Neural cell (in vitro differentiated cells): ENCODE results near the gene CYP3A4. TPM values are rescaled to one million over a fixed set of nuclear protein-coding genes. Genes with fewer than 3 reads are reported as not detected.

Experiments
- H2AFZ ChIP-seq: fragments of 200-600, 300-800 bp; sonication (generic), shearing (Covaris generic); 2 replicates; pipeline ENCODE4 v1.6.0; 2014; ENCODE audit warnings: low read depth, mild to moderate bottlenecking, antibody characterized with exemption, low read length, moderate library complexity
- H3F3A ChIP-seq: fragments of 200-600 bp; shearing (Covaris generic); 2 replicates; pipeline ENCODE4 v1.6.1; 2016; ENCODE audit warnings: mild to moderate bottlenecking, moderate library complexity, mixed read lengths, antibody characterized with exemption, low read length; ENCODE audit not compliant: insufficient read depth, poor library complexity, severe bottlenecking
- H3K27ac ChIP-seq: fragments of 200-600, 300-800 bp; sonication (generic), shearing (Covaris generic); 2 replicates; pipeline ENCODE4 v1.5.1; 2014; ENCODE audit warnings: mild to moderate bottlenecking, low read length, moderate library complexity
- H3K27me3 ChIP-seq: fragments of 300-800, 200-600 bp; sonication (generic), shearing (Covaris generic); 2 replicates; pipeline ENCODE4 v1.6.0; 2014; ENCODE audit warnings: mild to moderate bottlenecking, low read depth, low read length, moderate library complexity; ENCODE audit not compliant: insufficient read depth
- H3K36me3 ChIP-seq: fragments of 300-800, 200-600 bp; sonication (generic), shearing (Covaris generic); 2 replicates; pipeline ENCODE4 v1.5.1; 2014; ENCODE audit warnings: mild to moderate bottlenecking, antibody characterized with exemption, low read length, moderate library complexity; ENCODE audit not compliant: insufficient read depth
- H3K4me2 ChIP-seq: fragments of 300-800, 200-600 bp; sonication (generic), shearing (Covaris generic); 2 replicates; pipeline ENCODE4 v1.6.0; 2014; ENCODE audit warnings: mild to moderate bottlenecking, low read length
- H3K4me3 ChIP-seq: fragments of 300-800, 200-600 bp; sonication (generic), shearing (Covaris generic); 2 replicates; pipeline ENCODE4 v1.5.1; 2014; ENCODE audit warnings: mild to moderate bottlenecking, low read length, moderate library complexity
- H3K79me2 ChIP-seq: fragments of 200-600 bp; shearing (Covaris generic); replicated peaks from 2 replicates; pipeline ENCODE4 v1.6.0; 2014; ENCODE audit warnings: mild to moderate bottlenecking, low read length, moderate library complexity; ENCODE audit not compliant: insufficient read depth
- H3K9ac ChIP-seq: fragments of 300-800, 200-600 bp; sonication (generic), shearing (Covaris generic); 2 replicates; pipeline ENCODE4 v1.6.1; 2016; ENCODE audit warnings: mild to moderate bottlenecking, low read length, mixed read lengths
- H3K9me2 ChIP-seq: fragments of 200-600 bp; shearing (Covaris generic); 2 replicates; pipeline ENCODE4 v1.6.1; 2016; ENCODE audit warnings: mild to moderate bottlenecking, low read length, mixed read lengths; ENCODE audit not compliant: insufficient read depth
- H3K9me3 ChIP-seq: fragments of 200-600, 300-800 bp; sonication (generic), shearing (Covaris generic); 2 replicates; pipeline ENCODE4 v1.6.1; 2016; ENCODE audit warnings: mild to moderate bottlenecking, mixed run types, low read length, moderate library complexity, mixed read lengths
- H4K20me1 ChIP-seq: fragments of 200-600 bp; shearing (Covaris generic); 2 replicates; pipeline ENCODE4 v1.6.1; 2016; ENCODE audit warnings: mild to moderate bottlenecking, mixed run types; ENCODE audit not compliant: insufficient read depth
- EP300 ChIP-seq: fragments of 450-650 bp; conservative IDR thresholded peaks from 2 replicates; pipeline ENCODE4 v1.6.1; 2014; ENCODE audit warnings: antibody characterized with exemption, mild to moderate bottlenecking, moderate library complexity; ENCODE audit not compliant: poor library complexity, severe bottlenecking
- EZH2 ChIP-seq: fragments of 200-600, 300-800 bp; shearing (Covaris generic), sonication (generic); IDR thresholded peaks from 2 replicates; pipeline ENCODE4 v1.6.1; 2014; ENCODE audit warnings: antibody characterized with exemption, low read length, borderline replicate concordance, mild to moderate bottlenecking; ENCODE audit not compliant: insufficient read depth, poor library complexity, severe bottlenecking
- MXI1 ChIP-seq: fragments of 450-650 bp; conservative IDR thresholded peaks from 2 replicates; pipeline ENCODE4 v1.6.1; 2014; ENCODE audit warnings: antibody characterized with exemption, mild to moderate bottlenecking; ENCODE audit not compliant: poor library complexity, severe bottlenecking
- POLR2AphosphoS5 ChIP-seq: IDR thresholded peaks from 2 replicates; pipeline ENCODE4 v1.6.1; 2012
- RAD21 ChIP-seq: fragments of 450-650 bp; conservative IDR thresholded peaks from 2 replicates; pipeline ENCODE4 v1.6.1; 2014; ENCODE audit warnings: antibody characterized with exemption, mild to moderate bottlenecking, moderate library complexity
- SMC3 ChIP-seq: fragments of 450-650 bp; conservative IDR thresholded peaks from 2 replicates; pipeline ENCODE4 v1.6.1; 2014; ENCODE audit warnings: antibody characterized with exemption, mild to moderate bottlenecking, moderate library complexity; ENCODE audit not compliant: poor library complexity
- TAF1 ChIP-seq: IDR thresholded peaks from 2 replicates; pipeline ENCODE4 v1.6.1; 2012; ENCODE audit warnings: low read depth
- polyA plus RNA-seq: library from polyadenylated mRNA; depleted of rRNA; stranded (reverse); fragments of >200 nt; gene quantifications from 2 replicates; pipeline ENCODE4 v1.2.3, GENCODE V29; 2014
- TF ChIP-seq, protein P1 (sequence below): IDR thresholded peaks from 2 replicates; pipeline ENCODE4 v1.6.1; 2012; ENCODE audit warnings: borderline replicate concordance
- TF ChIP-seq, protein P2 (sequence below): fragments of 450-650 bp; IDR thresholded peaks from 2 replicates; pipeline ENCODE4 v1.5.1; 2014; ENCODE audit warnings: antibody characterized with exemption, mild to moderate bottlenecking, moderate library complexity; ENCODE audit not compliant: poor library complexity, severe bottlenecking

CYP3A4 gene
- polyA plus RNA-seq, 1 donor from 2014 or later: not detected

- no peaks in the 10 kb centered on the region for H3K36me3 ChIP-seq
- no peaks in the 10 kb centered on the region for H3F3A ChIP-seq
- H4K20me1 ChIP-seq: no peaks in the 10 kb centered on the region
- no peak overlapping the region for H2AFZ ChIP-seq
- H3K4me2 ChIP-seq: no peak overlapping the region
- no peaks in the 10 kb centered on the region for H3K79me2 ChIP-seq
- H3K27me3 ChIP-seq: no peaks in the 10 kb centered on the region
- no peak overlapping the region for H3K27ac ChIP-seq
- H3K9me3 ChIP-seq: no peaks in the 10 kb centered on the region
- TF ChIP-seq MXI1 (no peak), TAF1 (no peak), POLR2AphosphoS5 (no peak), EP300 (no peak), RAD21 (no peak), SMC3 (no peak), EZH2 (no peak)
- TF ChIP-seq, protein P1, sequence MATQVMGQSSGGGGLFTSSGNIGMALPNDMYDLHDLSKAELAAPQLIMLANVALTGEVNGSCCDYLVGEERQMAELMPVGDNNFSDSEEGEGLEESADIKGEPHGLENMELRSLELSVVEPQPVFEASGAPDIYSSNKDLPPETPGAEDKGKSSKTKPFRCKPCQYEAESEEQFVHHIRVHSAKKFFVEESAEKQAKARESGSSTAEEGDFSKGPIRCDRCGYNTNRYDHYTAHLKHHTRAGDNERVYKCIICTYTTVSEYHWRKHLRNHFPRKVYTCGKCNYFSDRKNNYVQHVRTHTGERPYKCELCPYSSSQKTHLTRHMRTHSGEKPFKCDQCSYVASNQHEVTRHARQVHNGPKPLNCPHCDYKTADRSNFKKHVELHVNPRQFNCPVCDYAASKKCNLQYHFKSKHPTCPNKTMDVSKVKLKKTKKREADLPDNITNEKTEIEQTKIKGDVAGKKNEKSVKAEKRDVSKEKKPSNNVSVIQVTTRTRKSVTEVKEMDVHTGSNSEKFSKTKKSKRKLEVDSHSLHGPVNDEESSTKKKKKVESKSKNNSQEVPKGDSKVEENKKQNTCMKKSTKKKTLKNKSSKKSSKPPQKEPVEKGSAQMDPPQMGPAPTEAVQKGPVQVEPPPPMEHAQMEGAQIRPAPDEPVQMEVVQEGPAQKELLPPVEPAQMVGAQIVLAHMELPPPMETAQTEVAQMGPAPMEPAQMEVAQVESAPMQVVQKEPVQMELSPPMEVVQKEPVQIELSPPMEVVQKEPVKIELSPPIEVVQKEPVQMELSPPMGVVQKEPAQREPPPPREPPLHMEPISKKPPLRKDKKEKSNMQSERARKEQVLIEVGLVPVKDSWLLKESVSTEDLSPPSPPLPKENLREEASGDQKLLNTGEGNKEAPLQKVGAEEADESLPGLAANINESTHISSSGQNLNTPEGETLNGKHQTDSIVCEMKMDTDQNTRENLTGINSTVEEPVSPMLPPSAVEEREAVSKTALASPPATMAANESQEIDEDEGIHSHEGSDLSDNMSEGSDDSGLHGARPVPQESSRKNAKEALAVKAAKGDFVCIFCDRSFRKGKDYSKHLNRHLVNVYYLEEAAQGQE: no peak
- TF ChIP-seq, protein P2, sequence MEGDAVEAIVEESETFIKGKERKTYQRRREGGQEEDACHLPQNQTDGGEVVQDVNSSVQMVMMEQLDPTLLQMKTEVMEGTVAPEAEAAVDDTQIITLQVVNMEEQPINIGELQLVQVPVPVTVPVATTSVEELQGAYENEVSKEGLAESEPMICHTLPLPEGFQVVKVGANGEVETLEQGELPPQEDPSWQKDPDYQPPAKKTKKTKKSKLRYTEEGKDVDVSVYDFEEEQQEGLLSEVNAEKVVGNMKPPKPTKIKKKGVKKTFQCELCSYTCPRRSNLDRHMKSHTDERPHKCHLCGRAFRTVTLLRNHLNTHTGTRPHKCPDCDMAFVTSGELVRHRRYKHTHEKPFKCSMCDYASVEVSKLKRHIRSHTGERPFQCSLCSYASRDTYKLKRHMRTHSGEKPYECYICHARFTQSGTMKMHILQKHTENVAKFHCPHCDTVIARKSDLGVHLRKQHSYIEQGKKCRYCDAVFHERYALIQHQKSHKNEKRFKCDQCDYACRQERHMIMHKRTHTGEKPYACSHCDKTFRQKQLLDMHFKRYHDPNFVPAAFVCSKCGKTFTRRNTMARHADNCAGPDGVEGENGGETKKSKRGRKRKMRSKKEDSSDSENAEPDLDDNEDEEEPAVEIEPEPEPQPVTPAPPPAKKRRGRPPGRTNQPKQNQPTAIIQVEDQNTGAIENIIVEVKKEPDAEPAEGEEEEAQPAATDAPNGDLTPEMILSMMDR: no peak
- H3K9me2 ChIP-seq: no peaks in the 10 kb centered on the region
- no peak overlapping the region for H3K9ac ChIP-seq
- no peak overlapping the region for H3K4me3 ChIP-seq
These were observed 63.0 kb downstream of the CYP3A4 start for GRCh38 chr7:99720800-99721595.

- Histone ChIP-seq H3K9ac (no peak overlapping the region), H2AFZ (no peak overlapping the region), H3K36me3 (no peaks in the 10 kb centered on the region), H3K9me2 (no peaks in the 10 kb centered on the region), H4K20me1 (no peaks in the 10 kb centered on the region), H3F3A (no peaks in the 10 kb centered on the region), H3K9me3 (no peaks in the 10 kb centered on the region), H3K27ac (no peak overlapping the region), H3K4me3 (no peak overlapping the region), H3K79me2 (no peaks in the 10 kb centered on the region), H3K27me3 (no peaks in the 10 kb centered on the region), H3K4me2 (no peak overlapping the region)
- no peak for TF ChIP-seq SMC3
- no peak for TF ChIP-seq RAD21
- TF ChIP-seq, protein P1: no peak
- no peak for TF ChIP-seq EZH2
- TF ChIP-seq EP300: no peak
- no peak for TF ChIP-seq MXI1
- no peak for TF ChIP-seq POLR2AphosphoS5
- TF ChIP-seq TAF1: no peak
- TF ChIP-seq, protein P2: no peak
These were observed 63.8 kb downstream of the CYP3A4 start for GRCh38 chr7:99719996-99720769.
